Mesenchymal stem cell (in vitro differentiated cells and primary cell): ENCODE results near the gene DRC7.

Experiments
- DNase-seq: peaks from one replicate; pipeline ENCODE4 v3.0.0-alpha.2; 2013
- H2AFZ ChIP-seq: one replicate; pipeline ENCODE4 v1.6.1; 2013; ENCODE audit warnings: low read depth, mild to moderate bottlenecking, control low read depth, inconsistent platforms, low read length, moderate library complexity
- H2AK5ac ChIP-seq: 2 replicates; pipeline ENCODE4 v1.6.1; 2013; ENCODE audit warnings: low read length, moderate library complexity, mild to moderate bottlenecking, inconsistent platforms; ENCODE audit not compliant: severe bottlenecking
- H2BK120ac ChIP-seq: one replicate; pipeline ENCODE4 v1.6.1; 2013; ENCODE audit warnings: low read depth, mild to moderate bottlenecking, inconsistent platforms, low read length, moderate library complexity
- H2BK12ac ChIP-seq, 2 experiments: one replicate each; pipeline ENCODE4 v1.6.1; 2013; ENCODE audit warnings: inconsistent platforms in 2 of 2, low read length in 2 of 2, mild to moderate bottlenecking in 2 of 2, moderate library complexity in 2 of 2, control low read depth in 1 of 2
- H2BK15ac ChIP-seq: one replicate; pipeline ENCODE4 v1.6.1; 2013; ENCODE audit warnings: mild to moderate bottlenecking, low read depth, inconsistent platforms; ENCODE audit not compliant: poor library complexity, severe bottlenecking
- H2BK5ac ChIP-seq: 2 replicates; pipeline ENCODE4 v1.6.1; 2013; ENCODE audit warnings: low read depth, mild to moderate bottlenecking, low read length, control low read depth, inconsistent platforms; ENCODE audit not compliant: poor library complexity, severe bottlenecking
- H3K14ac ChIP-seq, 2 experiments: one replicate each; pipeline ENCODE4 v1.6.1; 2013; ENCODE audit warnings: inconsistent platforms in 2 of 2, low read length in 2 of 2, control low read depth in 1 of 2, mild to moderate bottlenecking in 1 of 2, moderate library complexity in 1 of 2
- H3K18ac ChIP-seq, 2 experiments: one replicate each; pipeline ENCODE4 v1.6.1; 2013; ENCODE audit warnings: inconsistent platforms in 2 of 2, low read length in 2 of 2, control low read depth in 1 of 2, low read depth in 1 of 2, mild to moderate bottlenecking in 1 of 2
- H3K23ac ChIP-seq, 2 experiments: one replicate each; pipeline ENCODE4 v1.6.1; 2013; ENCODE audit warnings: inconsistent platforms in 2 of 2, low read length in 2 of 2, mild to moderate bottlenecking in 2 of 2, moderate library complexity in 2 of 2, control low read depth in 1 of 2
- H3K27ac ChIP-seq: 2 replicates; pipeline ENCODE4 v1.5.1; 2013; ENCODE audit warnings: mild to moderate bottlenecking, moderate library complexity, low read length, control low read depth, inconsistent platforms; ENCODE audit not compliant: poor library complexity, severe bottlenecking
- H3K27me3 ChIP-seq, 2 experiments: 2 replicates each; pipeline versions ENCODE4 v1.6.1 to v1.7.0; 2013; ENCODE audit warnings: low read length in 2 of 2, mild to moderate bottlenecking in 2 of 2, moderate library complexity in 2 of 2, control low read depth in 1 of 2, inconsistent platforms in 1 of 2; ENCODE audit not compliant: control insufficient read depth in 1 of 2, insufficient read depth in 1 of 2
- H3K36me3 ChIP-seq, 2 experiments: 2 replicates each; pipeline versions ENCODE4 v1.6.1 to v1.7.0; 2013; ENCODE audit warnings: low read length in 2 of 2, control low read depth in 1 of 2, inconsistent platforms in 1 of 2, low read depth in 1 of 2, mild to moderate bottlenecking in 1 of 2; ENCODE audit not compliant: insufficient read depth in 2 of 2, control insufficient read depth in 1 of 2
- H3K4ac ChIP-seq, 2 experiments: one replicate each; pipeline ENCODE4 v1.6.1; 2013; ENCODE audit warnings: inconsistent platforms in 2 of 2, low read length in 2 of 2, mild to moderate bottlenecking in 2 of 2, moderate library complexity in 2 of 2, control low read depth in 1 of 2, low read depth in 1 of 2
- H3K4me1 ChIP-seq: 2 replicates; pipeline ENCODE4 v1.6.1; 2013; ENCODE audit warnings: low read depth, low read length, control low read depth; ENCODE audit not compliant: control insufficient read depth, insufficient read depth
- H3K4me2 ChIP-seq: 2 replicates; pipeline ENCODE4 v1.6.1; 2013; ENCODE audit warnings: low read length, mild to moderate bottlenecking, inconsistent platforms; ENCODE audit not compliant: poor library complexity, severe bottlenecking
- H3K4me3 ChIP-seq, 2 experiments: 2 replicates each; pipeline versions ENCODE4 v1.5.1 to v1.7.0; 2013; ENCODE audit warnings: low read length in 2 of 2, mild to moderate bottlenecking in 2 of 2, control low read depth in 1 of 2, low read depth in 1 of 2; ENCODE audit not compliant: insufficient read depth in 1 of 2
- H3K79me1 ChIP-seq: replicated peaks from 2 replicates; pipeline ENCODE4 v1.6.1; 2013; ENCODE audit warnings: mild to moderate bottlenecking, control low read depth, low read length, inconsistent platforms; ENCODE audit not compliant: poor library complexity, severe bottlenecking
- H3K9ac ChIP-seq: 2 replicates; pipeline ENCODE4 v1.7.0; 2013; ENCODE audit warnings: mild to moderate bottlenecking, low read length, moderate library complexity
- H3K9me3 ChIP-seq: 2 replicates; pipeline ENCODE4 v1.7.0; 2013; ENCODE audit warnings: mild to moderate bottlenecking, low read length; ENCODE audit not compliant: control insufficient read depth
- H4K8ac ChIP-seq: one replicate; pipeline ENCODE4 v1.6.1; 2013; ENCODE audit warnings: inconsistent platforms, mild to moderate bottlenecking, low read length, moderate library complexity
- H4K91ac ChIP-seq: one replicate; pipeline ENCODE4 v1.6.1; 2013; ENCODE audit warnings: mild to moderate bottlenecking, low read length, inconsistent platforms
- WGBS: methylation state at CpG from one replicate; pipeline ENCODE4 v1.1.7; 2013; ENCODE audit warnings: mixed read lengths; 5-methylcytosine and 5-hydroxymethylcytosine counted together

DRC7 gene

GRCh38 chr16:57687363-57687929 lies 7.2 kb upstream of the DRC7 start:
- Histone ChIP-seq H2AK5ac (no peak overlapping the region), H2AFZ (no peak overlapping the region), H3K4me1 (no peaks in the 10 kb centered on the region), H2BK15ac (no peak overlapping the region), H3K23ac (no peak overlapping the region), H3K27me3 (peaks cover 33 to 70% of the 10 kb centered on the region in 2 experiments), H3K9me3 (no peaks in the 10 kb centered on the region), H3K14ac (no peak overlapping the region), H3K4me2 (no peak overlapping the region), H2BK120ac (no peak overlapping the region), H3K4ac (no peak overlapping the region), H4K91ac (no peak overlapping the region), H3K36me3 (no peaks in the 10 kb centered on the region), H3K9ac (no peak overlapping the region), H3K4me3 (no peak overlapping the region), H4K8ac (no peak overlapping the region), H3K79me1 (no peaks in the 10 kb centered on the region), H2BK5ac (no peak overlapping the region), H2BK12ac (no peak overlapping the region), H3K27ac (no peak overlapping the region), H3K18ac (no peak overlapping the region)
- WGBS: 96% methylated on average over 3 of the region's 3 CpGs
- DNase-seq: no peak

DNA sequence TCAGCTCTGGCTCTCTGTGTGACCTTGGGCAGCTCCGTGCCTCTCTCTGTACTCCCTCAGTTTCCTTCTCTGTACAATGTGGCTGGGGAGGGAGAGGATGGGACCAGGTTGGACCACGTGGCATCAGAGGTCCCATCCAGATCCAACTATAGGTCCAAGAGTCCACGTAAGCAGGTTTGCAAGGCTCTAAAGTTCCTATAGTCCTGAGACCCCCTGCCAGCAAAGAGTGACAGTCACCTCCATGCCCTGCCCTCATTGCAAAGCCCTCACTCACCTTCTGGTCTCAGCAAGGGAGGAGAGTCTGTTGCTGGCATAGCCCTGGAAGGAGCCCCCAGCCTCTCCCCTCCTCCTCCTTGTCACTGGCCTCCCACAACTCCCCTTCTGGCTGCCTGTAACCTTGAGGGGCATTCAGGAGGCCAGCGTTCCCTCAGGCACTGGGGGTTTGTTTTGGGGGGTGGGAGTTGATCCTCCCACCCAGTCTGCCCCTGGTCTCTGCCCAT lies 6.1 kb upstream of the DRC7 start:
- Histone ChIP-seq H3K79me1 (no peaks in the 10 kb centered on the region), H4K91ac (no peak overlapping the region), H3K4me1 (no peaks in the 10 kb centered on the region), H2BK5ac (no peak overlapping the region), H4K8ac (no peak overlapping the region), H3K18ac (no peak overlapping the region), H2BK120ac (no peak overlapping the region), H3K4ac (no peak overlapping the region), H3K9me3 (no peaks in the 10 kb centered on the region), H2AK5ac (no peak overlapping the region), H3K23ac (no peak overlapping the region), H3K36me3 (no peaks in the 10 kb centered on the region), H2BK15ac (no peak overlapping the region), H3K27ac (no peak overlapping the region), H3K4me2 (no peak overlapping the region), H3K9ac (no peak overlapping the region), H3K14ac (peak overlapping the region in 1 of 2 experiments; percentile 44), H3K27me3 (peaks cover 33 to 76% of the 10 kb centered on the region in 2 experiments), H2AFZ (no peak overlapping the region), H3K4me3 (no peak overlapping the region), H2BK12ac (no peak overlapping the region)
- 74% methylated on average over 3 of the region's 4 CpGs for WGBS
- no peak for DNase-seq

GRCh38 chr16:57688987-57689761 lies 5.4 kb upstream of the DRC7 start:
- peaks cover 33 to 78% of the 10 kb centered on the region in 2 experiments for H3K27me3 ChIP-seq
- no peak overlapping the region for H3K4me2 ChIP-seq
- no peak overlapping the region for H2BK5ac ChIP-seq
- H4K8ac ChIP-seq: peak overlapping the region; percentile 21
- H2AFZ ChIP-seq: no peak overlapping the region
- H4K91ac ChIP-seq: no peak overlapping the region
- peak overlapping the region in 1 of 2 experiments; percentile 18 for H2BK12ac ChIP-seq
- H3K18ac ChIP-seq: no peak overlapping the region
- no peak overlapping the region for H3K14ac ChIP-seq
- H2BK120ac ChIP-seq: no peak overlapping the region
- no peaks in the 10 kb centered on the region for H3K9me3 ChIP-seq
- H3K23ac ChIP-seq: no peak overlapping the region
- no peak overlapping the region for H3K9ac ChIP-seq
- no peak overlapping the region for H2AK5ac ChIP-seq
- H3K4me1 ChIP-seq: peaks cover 2% of the 10 kb centered on the region
- H3K36me3 ChIP-seq: no peaks in the 10 kb centered on the region
- no peak overlapping the region for H2BK15ac ChIP-seq
- H3K79me1 ChIP-seq: no peaks in the 10 kb centered on the region
- H3K4me3 ChIP-seq: no peak overlapping the region
- no peak for DNase-seq
- no peak overlapping the region for H3K4ac ChIP-seq
- H3K27ac ChIP-seq: no peak overlapping the region
- 50% methylated on average over 15 of the region's 15 CpGs for WGBS

- Histone ChIP-seq H4K8ac (peak overlapping the region; percentile 21), H2BK120ac (no peak overlapping the region), H2BK5ac (no peak overlapping the region), H3K18ac (no peak overlapping the region), H3K14ac (no peak overlapping the region), H3K4me1 (peaks cover 6% of the 10 kb centered on the region), H2BK15ac (no peak overlapping the region), H3K4ac (no peak overlapping the region), H2BK12ac (no peak overlapping the region), H2AK5ac (no peak overlapping the region), H3K79me1 (no peaks in the 10 kb centered on the region), H3K27me3 (peaks cover 33 to 75% of the 10 kb centered on the region in 2 experiments), H4K91ac (no peak overlapping the region), H3K36me3 (no peaks in the 10 kb centered on the region), H3K4me3 (no peak overlapping the region), H3K27ac (no peak overlapping the region), H3K4me2 (no peak overlapping the region), H2AFZ (no peak overlapping the region), H3K9me3 (no peaks in the 10 kb centered on the region), H3K9ac (no peak overlapping the region), H3K23ac (no peak overlapping the region)
- 46% methylated on average over 13 of the region's 13 CpGs for WGBS
- no peak for DNase-seq
Observed at GRCh38 chr16:57689762-57690558, 4.6 kb upstream of the DRC7 start.
